Measurements from ENCODE around the gene METTL17.

The METTL17 gene

DNA sequence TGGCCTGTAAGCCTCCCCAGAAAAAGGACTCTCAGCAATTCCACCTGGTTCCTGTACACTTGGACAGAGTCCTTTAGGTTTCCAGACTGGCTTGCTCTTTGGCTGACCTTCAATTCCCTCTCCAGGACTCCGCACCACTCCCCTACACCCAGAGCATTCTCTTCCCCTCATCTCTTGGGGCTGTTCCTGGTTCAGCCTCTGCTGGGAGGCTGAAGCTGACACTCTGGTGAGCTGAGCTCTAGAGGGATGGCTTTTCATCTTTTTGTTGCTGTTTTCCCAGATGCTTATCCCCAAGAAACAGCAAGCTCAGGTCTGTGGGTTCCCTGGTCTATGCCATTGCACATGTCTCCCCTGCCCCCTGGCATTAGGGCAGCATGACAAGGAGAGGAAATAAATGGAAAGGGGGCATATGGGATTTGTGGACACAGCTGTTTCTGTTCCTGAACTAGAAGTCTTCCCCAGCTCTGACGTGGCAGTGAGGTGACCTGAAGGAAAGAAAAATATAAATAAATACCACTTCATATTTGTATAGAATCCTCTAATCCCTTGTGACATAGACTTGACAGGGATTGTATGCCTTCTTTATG, 53.7 kb downstream of the METTL17 start:
- no peak for DNase-seq (ENCODE audit: low spot score)

DNA sequence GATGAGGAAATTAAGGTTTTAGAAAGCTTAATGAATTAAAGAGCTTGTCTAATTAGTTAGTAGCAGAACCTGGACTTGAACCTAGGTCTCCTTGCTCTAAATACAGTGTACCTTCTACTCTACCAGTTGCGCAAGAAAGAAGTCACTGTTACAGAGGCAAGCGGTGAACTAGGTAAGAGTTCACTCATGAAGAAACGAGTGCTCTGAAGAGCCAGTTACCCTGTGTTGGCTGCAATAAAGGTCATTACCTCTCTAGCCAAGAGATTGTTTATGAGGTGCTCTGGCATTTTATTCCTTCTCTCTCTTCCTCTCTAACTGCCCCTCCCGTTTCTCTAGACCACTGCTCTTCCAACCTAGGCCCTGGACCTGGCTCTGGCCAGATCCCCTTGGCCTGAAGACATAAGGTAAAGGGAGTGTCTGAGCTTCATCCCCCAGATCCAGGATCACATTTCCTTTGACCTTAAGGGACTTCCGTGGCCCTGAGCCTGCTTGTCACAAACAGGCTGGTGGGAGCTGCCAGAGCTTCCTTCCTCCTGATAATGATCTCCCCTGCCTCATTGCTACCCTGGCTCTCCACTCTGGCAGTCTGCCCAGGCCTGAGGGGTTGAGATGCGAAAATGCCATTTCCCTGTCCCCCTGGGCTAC, 54.3 kb downstream of the METTL17 start:
- no peak for DNase-seq (ENCODE audit: low spot score)

Measured in RKO (cell line).